HCT116 (cell line): ENCODE data around the gene NAGPA. TPM values are rescaled to one million over a fixed set of nuclear protein-coding genes. Genes with fewer than 3 reads are reported as not detected.

Experiments used
- ATAC-seq: fragments of 200-7000 bp; cut with Tn5 transposase; 2 replicates; pipeline ENCODE4 v1.9.1; 2020; ENCODE audit warnings: mild to moderate bottlenecking, moderate library complexity
- BruUV-seq: library from RNA; stranded (reverse); fragments of 400-500 nt; replicated peaks from 2 replicates; lab custom pipeline; 2021; lab: Mats Ljungman, UMichigan
- CTCF ChIA-PET: fragments of 300-600 bp; sonication (Branson Sonifier 250); formaldehyde crosslinking; loops from one replicate; lab custom pipeline; 2021; ENCODE audit warnings: antibody characterized with exemption; lab: Charles Lee
- POLR2A ChIA-PET: fragments of 300-600, 350-600 bp; sonication (Branson Sonifier 250); formaldehyde crosslinking; loops from one replicate; lab custom pipeline; 2021; ENCODE audit warnings: antibody characterized with exemption; lab: Charles Lee
- RAD21 ChIA-PET, 2 experiments: fragments of 300-600 bp; sonication (Branson Sonifier 250); formaldehyde crosslinking; loops; one replicate each; lab custom pipeline; 2023; ENCODE audit warnings: low total read pairs in 2 of 2; ENCODE audit not compliant: uncharacterized antibody in 2 of 2, unreplicated experiment in 2 of 2, low non-redundant PET in 1 of 2; lab: Charles Lee
- DNase-seq: peaks from one replicate; pipeline ENCODE4 v3.0.0-alpha.2; 2010; ENCODE audit warnings: low read depth, low spot score
- H2AFZ ChIP-seq: fragments of 200-600 bp; shearing (Covaris generic), sonication (generic); 2 replicates; pipeline ENCODE4 v1.6.1; 2017; ENCODE audit warnings: low read depth, mixed run types, mixed read lengths, antibody characterized with exemption, low read length; ENCODE audit not compliant: poor library complexity, severe bottlenecking
- H3K27ac ChIP-seq: 2 replicates; pipeline ENCODE4 v1.5.1; 2012; ENCODE audit warnings: low read depth, low read length
- H3K27me3 ChIP-seq: fragments of 200-600 bp; sonication (generic); 2 replicates; pipeline ENCODE4 v1.6.1; 2016; ENCODE audit warnings: mixed run types, low read length, mixed read lengths; ENCODE audit not compliant: insufficient read depth
- H3K36me3 ChIP-seq, 2 experiments: fragments of 200-500 bp in 1 of 2; fragments of 200-600 bp in 1 of 2; sonication (Bioruptor generic) in 1 of 2; sonication (generic) in 1 of 2; 2 replicates each; pipeline versions ENCODE4 v1.5.1 to v1.6.1; 2014 to 2016; ENCODE audit warnings: low read length in 2 of 2, inconsistent platforms in 1 of 2, mixed read lengths in 1 of 2, mixed run types in 1 of 2; ENCODE audit not compliant: insufficient read depth in 2 of 2, control insufficient read depth in 1 of 2
- H3K4me1 ChIP-seq, 2 experiments: fragments of 200-600 bp in 1 of 2; sonication (generic) in 1 of 2; 2 replicates each; pipeline versions ENCODE4 v1.5.1 to v1.6.1; 2012 to 2017; ENCODE audit warnings: low read length in 2 of 2, inconsistent platforms in 1 of 2, mild to moderate bottlenecking in 1 of 2, mixed read lengths in 1 of 2, mixed run types in 1 of 2, moderate library complexity in 1 of 2; ENCODE audit not compliant: insufficient read depth in 2 of 2, control insufficient read depth in 1 of 2
- H3K4me2 ChIP-seq: fragments of 200-600 bp; sonication (generic); 2 replicates; pipeline ENCODE4 v1.6.1; 2017; ENCODE audit warnings: mixed run types, low read length, mixed read lengths
- H3K4me3 ChIP-seq, 2 experiments: fragments of 200-600 bp in 1 of 2; sonication (generic) in 1 of 2; replicated peaks in 1 of 2; 2 replicates each; pipeline ENCODE4 v1.5.1; 2011 to 2016; ENCODE audit warnings: low read length in 2 of 2, control low read depth in 1 of 2, low read depth in 1 of 2, mild to moderate bottlenecking in 1 of 2, mixed read lengths in 1 of 2, mixed run types in 1 of 2
- H3K79me2 ChIP-seq: fragments of 200-600 bp; sonication (generic); 2 replicates; pipeline ENCODE4 v1.6.1; 2017; ENCODE audit warnings: mild to moderate bottlenecking, mixed run types, low read length, moderate library complexity, mixed read lengths; ENCODE audit not compliant: insufficient read depth
- H3K9ac ChIP-seq: fragments of 200-600 bp; sonication (generic); 2 replicates; pipeline ENCODE4 v1.6.1; 2016; ENCODE audit warnings: low read length, mixed read lengths
- H3K9me2 ChIP-seq: fragments of 200-600 bp; sonication (generic), shearing (Covaris generic); 2 replicates; pipeline ENCODE4 v1.6.1; 2017; ENCODE audit warnings: mixed run types, mild to moderate bottlenecking, moderate library complexity; ENCODE audit not compliant: insufficient read depth
- H3K9me3 ChIP-seq, 2 experiments: fragments of 200-500 bp in 1 of 2; fragments of 200-600 bp in 1 of 2; sonication (Bioruptor generic) in 1 of 2; sonication (generic) in 1 of 2; 2 replicates each; pipeline ENCODE4 v1.6.1; 2014 to 2017; ENCODE audit warnings: low read length in 2 of 2, mixed read lengths in 2 of 2, inconsistent platforms in 1 of 2, low read depth in 1 of 2, mild to moderate bottlenecking in 1 of 2, mixed run types in 1 of 2, moderate library complexity in 1 of 2; ENCODE audit not compliant: control insufficient read depth in 1 of 2, insufficient read depth in 1 of 2
- H4K20me1 ChIP-seq: fragments of 200-600 bp; sonication (generic), shearing (Covaris generic); 2 replicates; pipeline ENCODE4 v1.6.1; 2017; ENCODE audit warnings: mixed run types, mild to moderate bottlenecking, moderate library complexity; ENCODE audit not compliant: insufficient read depth
- CBX3 ChIP-seq: IDR thresholded peaks from 2 replicates; pipeline ENCODE4 v1.6.1; 2012; ENCODE audit warnings: low read depth
- CEBPB ChIP-seq: IDR thresholded peaks from 2 replicates; pipeline ENCODE4 v1.6.1; 2012; ENCODE audit warnings: low read depth
- EZH2phosphoT487 ChIP-seq: fragments of 200-600 bp; IDR thresholded peaks from 2 replicates; pipeline ENCODE4 v1.6.1; 2018; ENCODE audit warnings: antibody characterized with exemption, borderline replicate concordance
- JUND ChIP-seq: IDR thresholded peaks from 2 replicates; pipeline ENCODE4 v1.6.1; 2012
- POLR2AphosphoS5 ChIP-seq: IDR thresholded peaks from 2 replicates; pipeline ENCODE4 v1.6.1; 2011; ENCODE audit warnings: mild to moderate bottlenecking, low read depth, low read length, moderate library complexity
- TCF7L2 ChIP-seq: IDR thresholded peaks from 2 replicates; pipeline ENCODE4 v1.7.0; 2011; ENCODE audit warnings: borderline replicate concordance, inconsistent platforms; ENCODE audit not compliant: insufficient read depth, insufficient read length; ENCODE audit errors: extremely low read depth
- intact Hi-C: fragments of 100-400 bp; cut with micrococcal nuclease; formaldehyde crosslinking; loops from 2 replicates; pipeline ENCODE4 v1.10.0; 2022
- total RNA-seq: library from RNA; stranded (reverse); gene quantifications from one replicate; pipeline ENCODE4 v1.2.1, GENCODE V29; 2021; ENCODE audit not compliant: unreplicated experiment
- TF ChIP-seq, protein P1 (sequence below), 3 experiments: fragments of 200-600 bp in 1 of 3; sonication (generic) in 1 of 3; IDR thresholded peaks in 2 of 3; conservative IDR thresholded peaks in 1 of 3; 2 replicates each; pipeline ENCODE4 v1.5.1; 2012 to 2017; ENCODE audit warnings: low read depth in 2 of 3, low read length in 2 of 3, antibody characterized with exemption in 1 of 3, borderline replicate concordance in 1 of 3, control low read depth in 1 of 3, mild to moderate bottlenecking in 1 of 3, mixed read lengths in 1 of 3, mixed run types in 1 of 3, moderate library complexity in 1 of 3; ENCODE audit not compliant: insufficient read depth in 1 of 3

Gene NAGPA
- total RNA-seq, 1 experiment from 2014 or later, result 17.5 TPM

DNA sequence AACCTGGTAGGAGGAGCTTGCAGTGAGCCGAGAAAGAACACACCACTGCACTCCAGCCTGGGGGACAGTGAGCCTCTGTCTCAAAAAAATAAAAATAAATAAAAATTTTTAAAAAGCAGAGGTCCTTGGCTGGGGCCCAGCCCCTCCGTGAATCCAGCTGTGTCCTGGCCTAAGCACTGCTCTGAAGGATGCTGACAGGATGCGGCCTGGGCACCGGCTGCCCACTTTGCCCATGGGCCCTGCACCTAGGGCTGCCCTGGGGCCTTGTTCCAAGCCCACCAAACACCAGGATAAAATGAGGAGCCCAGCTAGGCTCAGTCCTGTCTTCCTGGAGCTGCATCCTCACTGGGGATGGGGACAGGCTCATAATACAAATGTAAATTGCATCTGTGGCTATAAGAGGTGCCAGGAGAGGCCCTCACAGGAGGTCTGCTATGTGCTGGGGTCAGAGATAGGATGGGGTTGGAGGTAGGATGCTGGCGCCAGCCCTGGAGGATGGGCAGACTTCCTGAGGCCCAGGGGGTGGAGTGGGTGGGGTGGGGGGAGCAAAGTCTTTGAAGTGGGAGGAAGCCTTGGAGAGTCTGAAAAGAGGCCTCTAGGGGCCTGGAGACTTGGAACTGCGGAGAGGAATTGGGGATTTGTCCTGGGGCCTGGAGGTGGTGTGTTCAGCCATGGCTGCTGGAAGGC, 25.8 kb upstream of the NAGPA start:
- no peaks in the 10 kb centered on the region for H4K20me1 ChIP-seq
- peaks cover 5% of the 10 kb centered on the region; the same call in 1 of the 2 replicates for H3K27me3 ChIP-seq
- H3K36me3 ChIP-seq, result no peaks in the 10 kb centered on the region
- ATAC-seq, result no peak
- no peaks in the 10 kb centered on the region for H3K79me2 ChIP-seq
- RAD21 ChIA-PET, result no interaction called here
- no peak overlapping the region for H3K27ac ChIP-seq
- no peak for TF ChIP-seq CBX3
- no peak for TF ChIP-seq EZH2phosphoT487
- TF ChIP-seq, protein P1, sequence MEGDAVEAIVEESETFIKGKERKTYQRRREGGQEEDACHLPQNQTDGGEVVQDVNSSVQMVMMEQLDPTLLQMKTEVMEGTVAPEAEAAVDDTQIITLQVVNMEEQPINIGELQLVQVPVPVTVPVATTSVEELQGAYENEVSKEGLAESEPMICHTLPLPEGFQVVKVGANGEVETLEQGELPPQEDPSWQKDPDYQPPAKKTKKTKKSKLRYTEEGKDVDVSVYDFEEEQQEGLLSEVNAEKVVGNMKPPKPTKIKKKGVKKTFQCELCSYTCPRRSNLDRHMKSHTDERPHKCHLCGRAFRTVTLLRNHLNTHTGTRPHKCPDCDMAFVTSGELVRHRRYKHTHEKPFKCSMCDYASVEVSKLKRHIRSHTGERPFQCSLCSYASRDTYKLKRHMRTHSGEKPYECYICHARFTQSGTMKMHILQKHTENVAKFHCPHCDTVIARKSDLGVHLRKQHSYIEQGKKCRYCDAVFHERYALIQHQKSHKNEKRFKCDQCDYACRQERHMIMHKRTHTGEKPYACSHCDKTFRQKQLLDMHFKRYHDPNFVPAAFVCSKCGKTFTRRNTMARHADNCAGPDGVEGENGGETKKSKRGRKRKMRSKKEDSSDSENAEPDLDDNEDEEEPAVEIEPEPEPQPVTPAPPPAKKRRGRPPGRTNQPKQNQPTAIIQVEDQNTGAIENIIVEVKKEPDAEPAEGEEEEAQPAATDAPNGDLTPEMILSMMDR (IDR thresholded peaks at IDR 0.05 in 2 of 3, conservative IDR thresholded peaks at IDR 0.05 in 1 of 3; ENCODE audit: borderline replicate concordance in 1 of 3, insufficient read depth in 1 of 3, low read depth in 2 of 3, low read length in 2 of 3), result no peak
- no peak for TF ChIP-seq CEBPB
- no peak for TF ChIP-seq JUND
- TF ChIP-seq, all 23 proteins: peak for 0
- no TSS peak for BruUV-seq
- DNase-seq, result no peak
- no peak overlapping the region for H3K4me3 ChIP-seq
- intact Hi-C loops, result no loop called here
- no peaks in the 10 kb centered on the region for H3K9me3 ChIP-seq
- POLR2A ChIA-PET, result no interaction called here
- H3K4me2 ChIP-seq, result no peak overlapping the region
- no peak overlapping the region for H2AFZ ChIP-seq
- peaks cover 0 to 5% of the 10 kb centered on the region in 2 experiments; a peak in 1 of 4 replicates for H3K4me1 ChIP-seq
- H3K9me2 ChIP-seq, result no peaks in the 10 kb centered on the region
- CTCF ChIA-PET, result no interaction called here
- H3K9ac ChIP-seq, result no peak overlapping the region

DNA sequence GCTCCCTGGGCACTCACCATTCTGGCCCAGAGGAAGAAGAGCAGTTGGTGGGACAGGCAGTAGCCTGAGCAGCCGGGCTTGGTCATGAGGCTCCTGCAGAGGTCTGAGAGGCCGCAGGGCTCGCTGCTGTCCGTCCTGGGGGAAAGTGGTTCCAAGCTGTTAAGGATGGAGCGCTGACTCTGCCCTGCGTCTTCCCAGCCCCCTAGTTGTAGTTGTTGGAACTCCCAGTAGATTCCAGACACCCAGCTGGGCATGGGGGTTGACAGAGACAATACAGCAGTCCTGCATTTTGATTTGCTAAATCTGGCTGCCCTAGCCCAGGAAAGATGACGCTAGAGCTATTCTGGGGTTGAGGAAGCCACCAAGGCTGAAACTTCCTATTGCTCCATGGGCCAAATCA, 24.7 kb upstream of the NAGPA start:
- Histone ChIP-seq H3K4me1 (peaks cover 0 to 5% of the 10 kb centered on the region in 2 experiments; a peak in 1 of 4 replicates), H3K9ac (no peak overlapping the region), H3K4me3 (no peak overlapping the region), H3K4me2 (no peak overlapping the region), H3K79me2 (no peaks in the 10 kb centered on the region), H3K27me3 (no peaks in the 10 kb centered on the region), H3K9me3 (no peaks in the 10 kb centered on the region), H2AFZ (no peak overlapping the region), H3K36me3 (no peaks in the 10 kb centered on the region), H4K20me1 (no peaks in the 10 kb centered on the region), H3K27ac (no peak overlapping the region), H3K9me2 (no peaks in the 10 kb centered on the region)
- ChIA-PET POLR2A (no interaction called here), CTCF (interaction anchor here (0.6 to 1.0 kb wide), 2 partner anchors 9 to 204 kb away, joined by 3 to 4 read pairs; no protein-coding TSS in a partner anchor), RAD21 (no interaction called here)
- peak; percentile 56 for ATAC-seq
- intact Hi-C loops, result no loop called here
- no TSS peak for BruUV-seq
- no peak for DNase-seq
- TF ChIP-seq, protein P1 (IDR thresholded peaks at IDR 0.05 in 2 of 3, conservative IDR thresholded peaks at IDR 0.05 in 1 of 3; ENCODE audit: borderline replicate concordance in 1 of 3, insufficient read depth in 1 of 3, low read depth in 2 of 3, low read length in 2 of 3), result peak in 2 of 3 experiments; percentile 37 to 41; a peak in 3 of 6 replicates
- TF ChIP-seq POLR2AphosphoS5 (no peak), TCF7L2 (no peak)
